Liver (tissue), 9 donors: ENCODE results near the gene CIC. TPM values are rescaled to one million over a fixed set of nuclear protein-coding genes. Genes with fewer than 3 reads are reported as not detected.

ENCODE experiments used
- DNase-seq: peaks from one replicate; pipeline ENCODE4 v3.0.0-alpha.2; 2017; ENCODE audit warnings: low spot score
- H3K27ac ChIP-seq, 2 donors: one replicate each; pipeline ENCODE4 v1.7.0; 2013; ENCODE audit warnings: inconsistent platforms in 2 of 2, low read length in 2 of 2, control low read depth in 1 of 2, low read depth in 1 of 2, mild to moderate bottlenecking in 1 of 2
- H3K27me3 ChIP-seq, 4 donors: one replicate each; pipeline versions ENCODE4 v1.6.1 to v1.7.0; 2013; ENCODE audit warnings: low read length in 3 of 4, inconsistent platforms in 1 of 4, mild to moderate bottlenecking in 1 of 4, moderate library complexity in 1 of 4; ENCODE audit not compliant: control insufficient read depth in 4 of 4, insufficient read depth in 4 of 4
- H3K36me3 ChIP-seq, 4 donors: one replicate each; pipeline versions ENCODE4 v1.6.1 to v1.7.0; 2013; ENCODE audit warnings: low read length in 3 of 4, mild to moderate bottlenecking in 3 of 4, low read depth in 1 of 4, moderate library complexity in 1 of 4; ENCODE audit not compliant: control insufficient read depth in 4 of 4, insufficient read depth in 3 of 4
- H3K4me1 ChIP-seq, 4 donors: one replicate each; pipeline versions ENCODE4 v1.6.1 to v1.7.0; 2013; ENCODE audit warnings: low read length in 3 of 4, mild to moderate bottlenecking in 3 of 4, moderate library complexity in 1 of 4; ENCODE audit not compliant: control insufficient read depth in 4 of 4, insufficient read depth in 4 of 4
- H3K4me3 ChIP-seq, 3 donors: one replicate each; pipeline versions ENCODE4 v1.6.1 to v1.7.0; 2013; ENCODE audit warnings: low read length in 3 of 3, control low read depth in 1 of 3, low read depth in 1 of 3, mild to moderate bottlenecking in 1 of 3
- H3K9ac ChIP-seq, 2 donors: one replicate each; pipeline ENCODE4 v1.7.0; 2013; ENCODE audit warnings: low read length in 2 of 2, mild to moderate bottlenecking in 2 of 2, moderate library complexity in 2 of 2, control low read depth in 1 of 2, low read depth in 1 of 2
- H3K9me3 ChIP-seq, 4 donors: one replicate each; pipeline versions ENCODE4 v1.6.1 to v1.7.0; 2013; ENCODE audit warnings: low read length in 3 of 4; ENCODE audit not compliant: control insufficient read depth in 4 of 4
- ATF3 ChIP-seq: IDR thresholded peaks from 2 replicates; pipeline ENCODE4 v1.6.1; 2016; ENCODE audit warnings: antibody characterized with exemption
- EGR1 ChIP-seq, 2 donors: IDR thresholded peaks; 2 replicates each; pipeline ENCODE4 v1.6.1; 2016 to 2018; ENCODE audit warnings: antibody characterized with exemption in 2 of 2, low read depth in 2 of 2
- FOXA1 ChIP-seq: IDR thresholded peaks from 2 replicates; pipeline ENCODE4 v1.6.1; 2016; ENCODE audit warnings: antibody characterized with exemption
- FOXA2 ChIP-seq: IDR thresholded peaks from 2 replicates; pipeline ENCODE4 v1.6.1; 2016; ENCODE audit warnings: antibody characterized with exemption
- GABPA ChIP-seq, 2 donors: IDR thresholded peaks in 1 of 2; conservative IDR thresholded peaks in 1 of 2; 2 replicates each; pipeline ENCODE4 v1.6.1; 2016; ENCODE audit warnings: antibody characterized with exemption in 2 of 2, mild to moderate bottlenecking in 1 of 2, moderate library complexity in 1 of 2
- HNF4A ChIP-seq, 2 donors: conservative IDR thresholded peaks; 2 replicates each; pipeline ENCODE4 v1.6.1; 2016; ENCODE audit warnings: antibody characterized with exemption in 2 of 2, mild to moderate bottlenecking in 2 of 2
- HNF4G ChIP-seq: IDR thresholded peaks from 2 replicates; pipeline ENCODE4 v1.6.1; 2016; ENCODE audit warnings: antibody characterized with exemption
- JUND ChIP-seq, 2 donors: IDR thresholded peaks; 2 replicates each; pipeline ENCODE4 v1.6.1; 2016; ENCODE audit warnings: antibody characterized with exemption in 2 of 2
- MAX ChIP-seq: IDR thresholded peaks from 2 replicates; pipeline ENCODE4 v1.6.1; 2016; ENCODE audit warnings: antibody characterized with exemption
- NR2F2 ChIP-seq: IDR thresholded peaks from 2 replicates; pipeline ENCODE4 v1.6.1; 2016; ENCODE audit warnings: antibody characterized with exemption
- RAD21 ChIP-seq, 2 donors: IDR thresholded peaks; 2 replicates each; pipeline ENCODE4 v1.6.1; 2016; ENCODE audit warnings: antibody characterized with exemption in 2 of 2, mild to moderate bottlenecking in 2 of 2
- RXRA ChIP-seq, 2 donors: IDR thresholded peaks; 2 replicates each; pipeline ENCODE4 v1.6.1; 2017 to 2018; ENCODE audit warnings: antibody characterized with exemption in 2 of 2, mild to moderate bottlenecking in 1 of 2
- SP1 ChIP-seq: IDR thresholded peaks from 2 replicates; pipeline ENCODE4 v1.6.1; 2018; ENCODE audit warnings: antibody characterized with exemption, mild to moderate bottlenecking
- TAF1 ChIP-seq: conservative IDR thresholded peaks from 2 replicates; pipeline ENCODE4 v1.6.1; 2016; ENCODE audit warnings: antibody characterized with exemption, mild to moderate bottlenecking
- YY1 ChIP-seq: IDR thresholded peaks from 2 replicates; pipeline ENCODE4 v1.6.1; 2016; ENCODE audit warnings: antibody characterized with exemption, mild to moderate bottlenecking
- ZBTB33 ChIP-seq: IDR thresholded peaks from 2 replicates; pipeline ENCODE4 v1.6.1; 2016; ENCODE audit warnings: antibody characterized with exemption
- WGBS: extraction: QIAGEN DNeasy Blood & Tissue Kit; methylation state at CpG from one replicate; pipeline ENCODE4 v1.1.7; 2013; 5-methylcytosine and 5-hydroxymethylcytosine counted together
- polyA plus RNA-seq, 2 donors: library from polyadenylated mRNA; stranded (reverse) in 1 of 2; unstranded in 1 of 2; fragments of 200-250 nt in 1 of 2; fragments of >200 nt in 1 of 2; fragmentation: Nextera tagmentation in 1 of 2; extraction: Ambion mirVana in 1 of 2; gene quantifications; one replicate each; pipeline versions ENCODE4 v1.2.1 to v1.2.3, GENCODE V29; 2013 to 2015
- total RNA-seq, 2 donors: library from RNA; depleted of rRNA; stranded (reverse); fragments of >200 nt; gene quantifications; one replicate each; pipeline ENCODE4 v1.2.3, GENCODE V29; 2014
- TF ChIP-seq, protein P1 (sequence below): fragments of 150-350 bp; IDR thresholded peaks from 2 replicates; pipeline ENCODE4 v1.5.1; 2017; ENCODE audit warnings: improper control_type of control experiment, low read depth, low read length; ENCODE audit not compliant: missing input control
- TF ChIP-seq, protein P2 (sequence below): IDR thresholded peaks from 2 replicates; pipeline ENCODE4 v1.6.1; 2016; ENCODE audit warnings: antibody characterized with exemption, mild to moderate bottlenecking
- donor health status: healthy.
- donor health status: healthy.
- donor health status: healthy.
- donor health status: healthy.
- donor health status: healthy.

The CIC gene
- total and polyA plus RNA-seq, 4 donors = 5.6 to 21.3 (median 17.2) TPM

GRCh38 chr19:42225718-42226292, 43.2 kb upstream of the CIC start:
- H3K27me3 ChIP-seq = no peaks in the 10 kb centered on the region
- WGBS = 97% methylated on average over 33 of the region's 33 CpGs
- peaks cover 5 to 44% (median 25%) of the 10 kb centered on the region in 4 donors for H3K36me3 ChIP-seq
- H3K9me3 ChIP-seq = no peaks in the 10 kb centered on the region
- DNase-seq = no peak
- peaks cover 4 to 7% (median 5%) of the 10 kb centered on the region in 4 donors for H3K4me1 ChIP-seq
- no peak overlapping the region for H3K27ac ChIP-seq
- no peak overlapping the region for H3K9ac ChIP-seq
- TF ChIP-seq NR2F2 (no peak), RXRA (IDR thresholded peaks at IDR 0.05) (no peak), SP1 (no peak), FOXA1 (no peak), ATF3 (no peak), FOXA2 (no peak), EGR1 (IDR thresholded peaks at IDR 0.05; ENCODE audit: low read depth in 2 of 2) (no peak), GABPA (IDR thresholded peaks at IDR 0.05 in 1 of 2, conservative IDR thresholded peaks at IDR 0.05 in 1 of 2) (no peak), MAX (no peak), RAD21 (IDR thresholded peaks at IDR 0.05) (no peak), YY1 (no peak), JUND (IDR thresholded peaks at IDR 0.05) (no peak), HNF4G (no peak), TAF1 (no peak), ZBTB33 (no peak), HNF4A (conservative IDR thresholded peaks at IDR 0.05) (no peak)
- TF ChIP-seq, protein P1, sequence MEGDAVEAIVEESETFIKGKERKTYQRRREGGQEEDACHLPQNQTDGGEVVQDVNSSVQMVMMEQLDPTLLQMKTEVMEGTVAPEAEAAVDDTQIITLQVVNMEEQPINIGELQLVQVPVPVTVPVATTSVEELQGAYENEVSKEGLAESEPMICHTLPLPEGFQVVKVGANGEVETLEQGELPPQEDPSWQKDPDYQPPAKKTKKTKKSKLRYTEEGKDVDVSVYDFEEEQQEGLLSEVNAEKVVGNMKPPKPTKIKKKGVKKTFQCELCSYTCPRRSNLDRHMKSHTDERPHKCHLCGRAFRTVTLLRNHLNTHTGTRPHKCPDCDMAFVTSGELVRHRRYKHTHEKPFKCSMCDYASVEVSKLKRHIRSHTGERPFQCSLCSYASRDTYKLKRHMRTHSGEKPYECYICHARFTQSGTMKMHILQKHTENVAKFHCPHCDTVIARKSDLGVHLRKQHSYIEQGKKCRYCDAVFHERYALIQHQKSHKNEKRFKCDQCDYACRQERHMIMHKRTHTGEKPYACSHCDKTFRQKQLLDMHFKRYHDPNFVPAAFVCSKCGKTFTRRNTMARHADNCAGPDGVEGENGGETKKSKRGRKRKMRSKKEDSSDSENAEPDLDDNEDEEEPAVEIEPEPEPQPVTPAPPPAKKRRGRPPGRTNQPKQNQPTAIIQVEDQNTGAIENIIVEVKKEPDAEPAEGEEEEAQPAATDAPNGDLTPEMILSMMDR = no peak
- TF ChIP-seq, protein P2, sequence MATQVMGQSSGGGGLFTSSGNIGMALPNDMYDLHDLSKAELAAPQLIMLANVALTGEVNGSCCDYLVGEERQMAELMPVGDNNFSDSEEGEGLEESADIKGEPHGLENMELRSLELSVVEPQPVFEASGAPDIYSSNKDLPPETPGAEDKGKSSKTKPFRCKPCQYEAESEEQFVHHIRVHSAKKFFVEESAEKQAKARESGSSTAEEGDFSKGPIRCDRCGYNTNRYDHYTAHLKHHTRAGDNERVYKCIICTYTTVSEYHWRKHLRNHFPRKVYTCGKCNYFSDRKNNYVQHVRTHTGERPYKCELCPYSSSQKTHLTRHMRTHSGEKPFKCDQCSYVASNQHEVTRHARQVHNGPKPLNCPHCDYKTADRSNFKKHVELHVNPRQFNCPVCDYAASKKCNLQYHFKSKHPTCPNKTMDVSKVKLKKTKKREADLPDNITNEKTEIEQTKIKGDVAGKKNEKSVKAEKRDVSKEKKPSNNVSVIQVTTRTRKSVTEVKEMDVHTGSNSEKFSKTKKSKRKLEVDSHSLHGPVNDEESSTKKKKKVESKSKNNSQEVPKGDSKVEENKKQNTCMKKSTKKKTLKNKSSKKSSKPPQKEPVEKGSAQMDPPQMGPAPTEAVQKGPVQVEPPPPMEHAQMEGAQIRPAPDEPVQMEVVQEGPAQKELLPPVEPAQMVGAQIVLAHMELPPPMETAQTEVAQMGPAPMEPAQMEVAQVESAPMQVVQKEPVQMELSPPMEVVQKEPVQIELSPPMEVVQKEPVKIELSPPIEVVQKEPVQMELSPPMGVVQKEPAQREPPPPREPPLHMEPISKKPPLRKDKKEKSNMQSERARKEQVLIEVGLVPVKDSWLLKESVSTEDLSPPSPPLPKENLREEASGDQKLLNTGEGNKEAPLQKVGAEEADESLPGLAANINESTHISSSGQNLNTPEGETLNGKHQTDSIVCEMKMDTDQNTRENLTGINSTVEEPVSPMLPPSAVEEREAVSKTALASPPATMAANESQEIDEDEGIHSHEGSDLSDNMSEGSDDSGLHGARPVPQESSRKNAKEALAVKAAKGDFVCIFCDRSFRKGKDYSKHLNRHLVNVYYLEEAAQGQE = no peak
- H3K4me3 ChIP-seq = no peak overlapping the region
